K562 (cell line): ENCODE measurements around the gene RAD54L. TPM values are rescaled to one million over a fixed set of nuclear protein-coding genes. Genes with fewer than 3 reads are reported as not detected.

Source experiments
- ATF3 ChIP-seq, 2 experiments: fragments of 450-650 bp in 1 of 2; sonication (generic) in 1 of 2; formaldehyde crosslinking in 1 of 2; IDR thresholded peaks in 1 of 2; conservative IDR thresholded peaks in 1 of 2; 2 replicates each; pipeline versions ENCODE4 v1.6.1 to v1.8.1; 2016 to 2023; ENCODE audit warnings: mild to moderate bottlenecking in 2 of 2, moderate library complexity in 2 of 2, inconsistent platforms in 1 of 2, missing genetic modification reagents in 1 of 2
- ATF7 ChIP-seq: fragments of 450-650 bp; IDR thresholded peaks from 2 replicates; pipeline ENCODE4 v1.7.1; 2014; ENCODE audit warnings: mild to moderate bottlenecking, moderate library complexity
- BCOR ChIP-seq: fragments of 450-650 bp; IDR thresholded peaks from 2 replicates; pipeline ENCODE4 v1.6.1; 2016
- CC2D1A ChIP-seq: fragments of 450-650 bp; IDR thresholded peaks from 2 replicates; pipeline ENCODE4 v1.6.1; 2017; ENCODE audit warnings: mild to moderate bottlenecking
- E2F3 ChIP-seq: fragments of 250-450 bp; sonication (Bioruptor Pico); IDR thresholded peaks from 2 replicates; pipeline ENCODE4 v1.4.0; 2020; ENCODE audit warnings: mild to moderate bottlenecking
- EP300 ChIP-seq: IDR thresholded peaks from 2 replicates; pipeline ENCODE4 v1.6.1; 2012; ENCODE audit warnings: low read length, improper control_type of control experiment
- GATA2 ChIP-seq: sonication (generic); formaldehyde crosslinking; IDR thresholded peaks from 2 replicates; pipeline ENCODE4 v1.4.0; 2020; ENCODE audit warnings: mild to moderate bottlenecking, missing genetic modification reagents
- MEIS2 ChIP-seq: fragments of 450-650 bp; IDR thresholded peaks from 2 replicates; pipeline ENCODE4 v1.6.1; 2014; ENCODE audit warnings: mild to moderate bottlenecking; ENCODE audit not compliant: partially characterized antibody
- MTA2 ChIP-seq: fragments of 450-650 bp; IDR thresholded peaks from 2 replicates; pipeline ENCODE4 v1.6.1; 2016; ENCODE audit warnings: low read depth
- NFIC ChIP-seq: fragments of 450-650 bp; IDR thresholded peaks from 2 replicates; pipeline ENCODE4 v1.6.1; 2017; ENCODE audit warnings: mild to moderate bottlenecking, inconsistent platforms
- NONO ChIP-seq, 2 experiments: fragments of 200-400 bp in 1 of 2; fragments of 450-650 bp in 1 of 2; formaldehyde crosslinking in 1 of 2; IDR thresholded peaks; 2 replicates each; pipeline ENCODE4 v1.6.1; 2017; ENCODE audit warnings: low read depth in 2 of 2, mild to moderate bottlenecking in 2 of 2, moderate library complexity in 2 of 2, low read length in 1 of 2
- PRMT5 ChIP-seq: sonication (generic); formaldehyde crosslinking; IDR thresholded peaks from 2 replicates; pipeline ENCODE4 v1.5.0; 2020; ENCODE audit warnings: missing genetic modification reagents
- PYGO2 ChIP-seq: fragments of 450-650 bp; IDR thresholded peaks from 2 replicates; pipeline ENCODE4 v1.6.1; 2016; ENCODE audit warnings: mild to moderate bottlenecking, missing genetic modification characterization, moderate library complexity, missing compliant biosample characterization
- RNF2 ChIP-seq: sonication (generic); IDR thresholded peaks from 2 replicates; pipeline ENCODE4 v1.6.1; 2016
- SIN3A ChIP-seq, 2 experiments: fragments of 150-350 bp in 1 of 2; IDR thresholded peaks; 2 replicates each; pipeline ENCODE4 v1.6.1; 2011 to 2016; ENCODE audit warnings: borderline replicate concordance in 2 of 2, low read depth in 2 of 2, low read length in 2 of 2, mild to moderate bottlenecking in 2 of 2, moderate library complexity in 2 of 2; ENCODE audit not compliant: control insufficient read depth in 1 of 2
- SPI1 ChIP-seq: IDR thresholded peaks from 2 replicates; pipeline ENCODE4 v1.6.1; 2011; ENCODE audit warnings: low read depth, low read length, control low read depth, borderline replicate concordance
- TARDBP ChIP-seq: fragments of 450-650 bp; IDR thresholded peaks from 2 replicates; pipeline ENCODE4 v1.6.1; 2016
- TCF7 ChIP-seq: sonication (generic); IDR thresholded peaks from 2 replicates; pipeline ENCODE4 v1.6.1; 2016; ENCODE audit warnings: antibody characterized with exemption, borderline replicate concordance
- TEAD4 ChIP-seq, 2 experiments: sonication (generic) in 1 of 2; formaldehyde crosslinking in 1 of 2; IDR thresholded peaks; 2 replicates each; pipeline versions ENCODE4 v1.6.1 to v1.8.0; 2012 to 2022; ENCODE audit warnings: borderline replicate concordance in 1 of 2, inconsistent platforms in 1 of 2, low read length in 1 of 2, mild to moderate bottlenecking in 1 of 2, missing genetic modification reagents in 1 of 2
- ZNF232 ChIP-seq: sonication (generic); formaldehyde crosslinking; IDR thresholded peaks from 2 replicates; pipeline ENCODE4 v1.8.0; 2022; ENCODE audit warnings: mild to moderate bottlenecking, missing genetic modification reagents
- ZNF609 ChIP-seq: sonication (generic); formaldehyde crosslinking; IDR thresholded peaks from 2 replicates; pipeline ENCODE4 v1.8.1; 2023; ENCODE audit warnings: missing genetic modification reagents, mild to moderate bottlenecking, borderline replicate concordance
- ZNF830 ChIP-seq: fragments of 250-450 bp; sonication (Bioruptor Pico); IDR thresholded peaks from 2 replicates; pipeline ENCODE4 v1.5.0; 2021; ENCODE audit warnings: mild to moderate bottlenecking
- polyA plus RNA-seq, 8 experiments: library from polyadenylated mRNA; depleted of rRNA in 4 of 8; stranded (reverse) in 5 of 8; unstranded in 3 of 8; fragments of >200 nt; fragmentation: Nextera tagmentation in 2 of 8; fragmentation: Illumina TruSeq in 1 of 8; extraction: Ambion mirVana in 2 of 8; extraction: Trizol in 1 of 8; gene quantifications; 2 replicates each; pipeline versions ENCODE4 v1.2.1 to v1.2.3, GENCODE V29; 2011 to 2014; ENCODE audit warnings: inconsistent platforms in 1 of 8, missing spikeins in 1 of 8
- total RNA-seq, 7 experiments: library from RNA; depleted of rRNA in 6 of 7; stranded (reverse); fragments of >200 nt in 6 of 7; fragmentation: Illumina TruSeq in 2 of 7; extraction: Trizol in 2 of 7; gene quantifications; 2 replicates each; pipeline versions ENCODE4 v1.2.1 to v1.2.3, GENCODE V29; 2011 to 2021; ENCODE audit warnings: low replicate concordance in 1 of 7

Gene RAD54L
- total and polyA plus RNA-seq, 9 of the 15 experiments (the other 6 are each of a cell fraction or from before 2014, with no cell fraction given) = 17.9 to 92.3 (median 37.5) TPM

GRCh38 chr1:46246548-46247435, 771 bp upstream of the RAD54L start (continued):
- TF ChIP-seq E2F3 = 0 out of 2 replicates have a peak, but pooled peaks have one; percentile 48
- TF ChIP-seq ZNF830 (CRISPR knock-in tag) = no peak
- TF ChIP-seq ATF7 = peak; percentile 29; the same call in 1 of the 2 replicates
- no peak for TF ChIP-seq TARDBP
- TF ChIP-seq ZNF232 (CRISPR knock-in tag) = peak; percentile 79; the same call in 1 of the 2 replicates
- 0 out of 2 replicates have a peak, but pooled peaks have one; percentile 15 for TF ChIP-seq TCF7
- peak; percentile 18; the same call in 1 of the 2 replicates for TF ChIP-seq EP300
- no peak; the same call in 1 of the 2 replicates for TF ChIP-seq ZNF609 (CRISPR knock-in tag)
- TF ChIP-seq NFIC = no peak
- TF ChIP-seq ATF3 (IDR thresholded peaks at IDR 0.05) = peak; percentile 41; the same call in 1 of the 2 replicates
- no peak for TF ChIP-seq ATF3 (CRISPR knock-in tag; conservative IDR thresholded peaks at IDR 0.05)
- 0 out of 2 replicates have a peak, but pooled peaks have one; percentile 7 for TF ChIP-seq BCOR
- TF ChIP-seq MEIS2 = peak; percentile 77
- TF ChIP-seq MTA2 = no peak
- TF ChIP-seq TEAD4 (IDR thresholded peaks at IDR 0.05; ENCODE audit: low read length) = peak; percentile 20; the same call in 1 of the 2 replicates
- no peak for TF ChIP-seq TEAD4 (CRISPR knock-in tag; IDR thresholded peaks at IDR 0.05; ENCODE audit: borderline replicate concordance)
- TF ChIP-seq SIN3A (IDR thresholded peaks at IDR 0.05; ENCODE audit: borderline replicate concordance in 2 of 2, control insufficient read depth in 1 of 2, low read depth in 2 of 2, low read length in 2 of 2) = peak; percentile 43 to 50; a peak in 2 of 4 replicates
- no peak for TF ChIP-seq SPI1
- TF ChIP-seq PYGO2 (tag) = 0 out of 2 replicates have a peak, but pooled peaks have one; percentile 40
- peak; percentile 30; the same call in 1 of the 2 replicates for TF ChIP-seq RNF2
- TF ChIP-seq NONO (IDR thresholded peaks at IDR 0.05; ENCODE audit: low read depth in 2 of 2, low read length in 1 of 2) = no peak
- TF ChIP-seq GATA2 (CRISPR knock-in tag) = no peak
- TF ChIP-seq PRMT5 (CRISPR knock-in tag) = no peak
- TF ChIP-seq CC2D1A = no peak; the same call in 1 of the 2 replicates
